Diencephalon (tissue), 1 donor: ENCODE measurements around the gene SLC66A2. TPM values are rescaled to one million over a fixed set of nuclear protein-coding genes. Genes with fewer than 3 reads are reported as not detected.

Experiments
- total RNA-seq: library from RNA; depleted of rRNA; stranded (reverse); fragments of >200 nt; gene quantifications from one replicate; pipeline ENCODE4 v1.2.3, GENCODE V29; 2014

SLC66A2 gene
- total RNA-seq, result 34.1 TPM

GRCh38 chr18:79951545-79952455 is at the start of gene SLC66A2:
SLC66A2 (minus strand) TSS chr18:79951653; CDS start chr18:79950926, 727 bp downstream.

GRCh38 chr18:79988451-79989194 is 37.2 kb upstream of the SLC66A2 start, which contains the start of gene TXNL4A:
TXNL4A (minus strand) TSS chr18:79988563; CDS start chr18:79988392, 171 bp downstream.

GRCh38 chr18:79964330-79965118 is 13.1 kb upstream of the SLC66A2 start, which contains the start of gene HSBP1L1:
HSBP1L1 (plus strand) TSS chr18:79964643; CDS start chr18:79964736, 93 bp downstream.

Other genes with a start within 250 kb of the SLC66A2 start
- 0.69 TPM for gene KCNG2, start 153.7 kb downstream of the SLC66A2 start, total RNA-seq
- 3.2 TPM for gene HSBP1L1, start 13.0 kb upstream of the SLC66A2 start, total RNA-seq
- 43.4 TPM for gene TXNL4A, start 36.9 kb upstream of the SLC66A2 start, total RNA-seq
- gene RBFA, start 82.8 kb upstream of the SLC66A2 start, total RNA-seq, result 42.0 TPM
- gene ADNP2, start 157.6 kb upstream of the SLC66A2 start, total RNA-seq, result 24.7 TPM